ENCODE measurements around the gene ADAMTS16. TPM values are rescaled to one million over a fixed set of nuclear protein-coding genes. Genes with fewer than 3 reads are reported as not detected.

ADAMTS16 gene
- total RNA-seq, 6 experiments from 2014 or later: 0.26 to 0.70 (median 0.50) TPM; not detected in 1

- H3K9me3 Mint-ChIP-seq: no peaks in the 10 kb centered on the region; the same call in 1 of the 2 replicates
- peaks cover 5% of the 10 kb centered on the region for H3K27me3 Mint-ChIP-seq (ENCODE audit: insufficient read depth)
- H3K4me3 Mint-ChIP-seq: peak overlapping the region; percentile 13; the same call in 1 of the 2 replicates
- H3K36me3 Mint-ChIP-seq (ENCODE audit: low read depth): no peaks in the 10 kb centered on the region; the same call in 1 of the 2 replicates
- peak; percentile 38 for DNase-seq
- no peak overlapping the region for H3K27ac Mint-ChIP-seq
- TF ChIP-seq CTCF (IDR thresholded peaks at IDR 0.05): no peak
- H3K4me1 Mint-ChIP-seq (ENCODE audit: low read depth): peaks cover 25% of the 10 kb centered on the region
Measured at GRCh38 chr5:5221724-5222123, 81.6 kb downstream of the ADAMTS16 start.

GRCh38 chr5:5231576-5231975 is 91.4 kb downstream of the ADAMTS16 start:
- TF ChIP-seq CTCF (IDR thresholded peaks at IDR 0.05): no peak
- peaks cover 4% of the 10 kb centered on the region for H3K27me3 Mint-ChIP-seq (ENCODE audit: insufficient read depth)

GRCh38 chr5:5234912-5235311 is 94.8 kb downstream of the ADAMTS16 start:
- H3K4me3 Mint-ChIP-seq: no peak overlapping the region
- H3K27ac Mint-ChIP-seq: no peak overlapping the region
- H3K36me3 Mint-ChIP-seq (ENCODE audit: low read depth): no peaks in the 10 kb centered on the region
- H3K27me3 Mint-ChIP-seq (ENCODE audit: insufficient read depth): peaks cover 4% of the 10 kb centered on the region
- TF ChIP-seq CTCF (IDR thresholded peaks at IDR 0.05): no peak
- H3K4me1 Mint-ChIP-seq (ENCODE audit: low read depth): no peaks in the 10 kb centered on the region
- no peak for DNase-seq
- H3K9me3 Mint-ChIP-seq: no peaks in the 10 kb centered on the region; the same call in none of the 2 replicates

More at GRCh38 chr5:5231576-5231975, 91.4 kb downstream of the ADAMTS16 start:
- Mint-ChIP-seq H3K4me3 (no peak overlapping the region), H3K4me1 (ENCODE audit: low read depth) (no peaks in the 10 kb centered on the region), H3K36me3 (ENCODE audit: low read depth) (no peaks in the 10 kb centered on the region), H3K27ac (no peak overlapping the region), H3K9me3 (no peaks in the 10 kb centered on the region; the same call in 1 of the 2 replicates)
- DNase-seq: no peak

- no peak for DNase-seq
- Mint-ChIP-seq H3K36me3 (ENCODE audit: low read depth) (no peaks in the 10 kb centered on the region; the same call in 1 of the 2 replicates), H3K27ac (no peak overlapping the region), H3K4me3 (no peak overlapping the region), H3K27me3 (ENCODE audit: insufficient read depth) (peaks cover 4% of the 10 kb centered on the region), H3K4me1 (ENCODE audit: low read depth) (no peaks in the 10 kb centered on the region), H3K9me3 (peaks cover 2% of the 10 kb centered on the region)
- no peak for TF ChIP-seq CTCF (IDR thresholded peaks at IDR 0.05)
Measured at GRCh38 chr5:5235685-5236084, 95.6 kb downstream of the ADAMTS16 start.

GRCh38 chr5:5239191-5239590 is 99.1 kb downstream of the ADAMTS16 start:
- no peak overlapping the region for H3K4me3 Mint-ChIP-seq
- H3K27me3 Mint-ChIP-seq (ENCODE audit: insufficient read depth): peaks cover 4% of the 10 kb centered on the region; the same call in 1 of the 2 replicates
- peaks cover 9% of the 10 kb centered on the region for H3K9me3 Mint-ChIP-seq
- no peak for TF ChIP-seq CTCF (IDR thresholded peaks at IDR 0.05)
- no peaks in the 10 kb centered on the region for H3K4me1 Mint-ChIP-seq (ENCODE audit: low read depth)
- DNase-seq: no peak
- H3K27ac Mint-ChIP-seq: no peak overlapping the region
- no peaks in the 10 kb centered on the region; the same call in 1 of the 2 replicates for H3K36me3 Mint-ChIP-seq (ENCODE audit: low read depth)
